NCI-H2107 (cell line): ENCODE results near the gene PUSL1.

Source experiments
- DNase-seq: peaks from one replicate; lab custom pipeline; 2025; lab: John Stamatoyannopoulos, UW

The PUSL1 gene

GRCh38 chr1:1325288-1326074 lies 17.1 kb downstream of the PUSL1 start:
- DNase-seq, result no peak

GRCh38 chr1:1326075-1326605 lies 17.7 kb downstream of the PUSL1 start:
- no peak for DNase-seq

GRCh38 chr1:1327291-1327690 lies 18.9 kb downstream of the PUSL1 start:
- no peak for DNase-seq

GRCh38 chr1:1328254-1328653 lies 19.9 kb downstream of the PUSL1 start:
- no peak for DNase-seq

- DNase-seq, result no peak
These were observed 21.2 kb downstream of the PUSL1 start for GRCh38 chr1:1329304-1330210.

- DNase-seq, result no peak
These were observed 22.1 kb downstream of the PUSL1 start for GRCh38 chr1:1330366-1331067.

GRCh38 chr1:1331068-1331965 lies 22.9 kb downstream of the PUSL1 start, which contains the start of gene TAS1R3:
Gene TAS1R3, plus strand, starts transcription at chr1:1331280. Its CDS starts 66 bp downstream, at chr1:1331346.
- no peak for DNase-seq

GRCh38 chr1:1332031-1332755 lies 23.8 kb downstream of the PUSL1 start:
- DNase-seq, result no peak

GRCh38 chr1:1332774-1333480 lies 24.5 kb downstream of the PUSL1 start:
- no peak for DNase-seq

- no peak for DNase-seq
These were observed 25.3 kb downstream of the PUSL1 start for GRCh38 chr1:1333551-1334241.

- DNase-seq, result no peak
These were observed 26.4 kb downstream of the PUSL1 start for GRCh38 chr1:1334835-1335234.

- DNase-seq, result no peak
These were observed 26.9 kb downstream of the PUSL1 start for GRCh38 chr1:1335283-1335682.

GRCh38 chr1:1335792-1336248 lies 27.4 kb downstream of the PUSL1 start:
- no peak for DNase-seq

- no peak for DNase-seq
These were observed 28.0 kb downstream of the PUSL1 start for GRCh38 chr1:1336446-1336845.

- no peak for DNase-seq
These were observed 28.8 kb downstream of the PUSL1 start for GRCh38 chr1:1336931-1337792.

- no peak for DNase-seq
These were observed 29.4 kb downstream of the PUSL1 start for GRCh38 chr1:1337793-1338147.

GRCh38 chr1:1338278-1338677 lies 29.9 kb downstream of the PUSL1 start:
- DNase-seq, result no peak

- no peak for DNase-seq
These were observed 31.8 kb downstream of the PUSL1 start for GRCh38 chr1:1340185-1340584.
